ENCODE data around the gene PPP1R3F.
"Not testable (repeated sequence)": the region's sequence is repeated elsewhere in the genome, so short reads cannot be mapped to it uniquely, and the experiment has no call there.

PPP1R3F gene

DNA sequence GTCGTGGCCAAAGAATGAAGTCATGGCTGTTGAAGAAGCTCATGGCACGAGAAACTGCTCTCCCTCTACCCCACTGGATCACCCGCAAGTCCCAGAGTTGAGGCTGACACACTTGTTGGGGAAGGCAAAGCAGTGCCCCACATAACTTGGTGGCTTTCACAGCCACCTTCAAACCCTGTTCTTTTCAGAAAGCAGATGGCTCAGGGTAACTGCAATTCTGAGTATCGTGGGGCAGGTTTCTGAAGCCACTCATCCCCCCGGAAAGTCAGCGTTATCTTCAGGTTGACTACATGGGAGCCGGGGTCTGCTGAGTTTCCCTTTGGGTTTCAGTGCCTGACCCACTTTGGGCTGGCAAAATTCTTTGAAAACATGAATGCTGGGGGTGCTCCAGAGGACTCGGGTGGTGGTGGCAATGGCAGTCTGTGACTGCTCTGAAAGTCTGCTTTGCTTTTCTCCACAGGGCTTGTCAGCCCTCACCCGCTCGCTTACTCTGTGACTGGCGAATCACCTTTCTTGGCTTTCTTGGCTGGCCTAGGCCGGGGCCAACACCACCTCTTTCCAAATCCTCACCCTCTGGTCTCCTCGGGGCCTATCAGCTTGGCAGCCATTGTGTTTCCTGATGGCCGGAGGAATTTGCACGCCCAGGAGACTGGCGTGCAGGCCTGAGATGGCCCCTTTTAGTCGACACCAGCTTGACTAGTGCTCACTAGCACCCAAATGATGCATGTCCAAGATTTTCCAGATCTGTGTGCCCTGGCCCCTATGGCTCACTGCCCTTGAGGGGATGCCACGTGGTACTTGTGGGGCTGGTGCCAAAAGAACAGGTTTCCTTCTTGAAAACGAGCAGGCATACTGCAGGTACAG, 7.3 kb downstream of the PPP1R3F start:
- DNase-seq: no peak

DNA sequence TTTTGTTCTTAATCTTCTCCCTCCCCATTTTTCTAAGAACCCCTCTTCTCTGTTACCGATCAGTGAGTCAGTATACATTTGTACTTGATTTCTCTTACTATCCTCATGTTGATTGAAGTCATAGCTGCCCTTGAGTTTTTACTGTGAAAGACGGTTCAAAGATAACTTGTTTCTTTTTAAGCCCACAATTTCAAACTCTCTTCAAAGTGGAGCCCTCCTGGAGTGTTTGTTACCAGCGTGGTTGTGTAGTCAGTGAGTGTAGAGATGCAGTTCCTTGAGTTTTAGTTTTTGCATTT, 7.9 kb downstream of the PPP1R3F start:
- no peak for DNase-seq

DNA sequence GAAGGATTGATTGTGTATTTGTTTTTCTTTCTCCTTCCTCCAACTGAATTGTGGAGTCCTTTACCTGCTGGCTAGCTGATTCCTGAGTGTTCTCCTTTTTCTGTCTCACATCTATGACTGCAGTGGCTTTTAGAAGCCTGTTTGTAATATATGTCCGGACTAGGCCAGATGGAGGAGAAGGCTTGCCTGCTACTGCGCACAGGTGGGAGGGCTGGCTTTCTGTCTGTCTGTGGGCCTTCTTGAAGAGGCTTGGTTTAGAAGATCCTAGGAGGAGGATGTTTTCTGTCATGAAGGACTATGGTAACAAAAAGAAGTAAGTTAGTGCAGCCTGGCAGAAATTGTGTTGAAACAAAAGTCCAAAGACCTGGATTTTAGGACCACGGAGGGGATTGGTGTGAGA, 8.5 kb downstream of the PPP1R3F start:
- DNase-seq: no peak

DNA sequence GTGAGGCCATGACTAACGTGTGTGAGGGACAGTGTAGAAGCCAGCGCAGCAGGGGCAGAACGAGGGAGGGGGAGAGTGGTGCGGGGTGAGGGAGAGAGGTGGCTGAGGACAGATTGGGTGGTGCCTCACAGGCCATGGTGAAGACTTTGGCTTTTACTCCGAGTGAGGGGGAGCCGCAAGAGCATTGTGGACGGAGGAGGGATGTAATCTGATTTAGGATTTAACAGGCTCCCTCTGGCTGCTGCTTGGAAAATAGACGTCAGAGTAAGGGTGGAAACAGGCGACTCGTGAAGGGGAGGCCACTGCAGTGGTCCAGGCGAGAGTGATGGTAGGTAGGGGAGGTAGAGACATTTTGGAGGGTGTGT, 13.0 kb downstream of the PPP1R3F start:
- DNase-seq: peak; percentile 34

DNA sequence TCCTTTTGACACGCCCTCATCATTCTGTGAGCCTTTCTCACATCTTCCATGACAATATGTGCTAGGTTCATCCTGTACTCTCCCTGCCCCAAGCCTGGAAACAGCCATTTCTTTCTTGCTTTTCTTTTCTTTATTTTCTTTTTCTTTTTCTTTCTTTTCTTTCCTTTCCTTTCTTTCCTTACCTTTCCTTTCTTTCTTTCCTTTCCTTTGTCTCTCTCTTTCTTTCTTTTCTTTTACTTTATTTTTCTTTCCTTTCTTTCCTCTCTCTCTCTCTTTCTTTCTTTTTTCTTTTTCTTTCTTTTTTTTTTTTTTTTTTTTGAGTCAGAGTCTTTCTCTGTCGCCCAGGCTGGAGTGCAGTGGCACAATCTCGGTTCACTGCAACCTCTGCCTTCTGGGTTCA, 14.6 kb downstream of the PPP1R3F start:
- no peak for DNase-seq

DNA sequence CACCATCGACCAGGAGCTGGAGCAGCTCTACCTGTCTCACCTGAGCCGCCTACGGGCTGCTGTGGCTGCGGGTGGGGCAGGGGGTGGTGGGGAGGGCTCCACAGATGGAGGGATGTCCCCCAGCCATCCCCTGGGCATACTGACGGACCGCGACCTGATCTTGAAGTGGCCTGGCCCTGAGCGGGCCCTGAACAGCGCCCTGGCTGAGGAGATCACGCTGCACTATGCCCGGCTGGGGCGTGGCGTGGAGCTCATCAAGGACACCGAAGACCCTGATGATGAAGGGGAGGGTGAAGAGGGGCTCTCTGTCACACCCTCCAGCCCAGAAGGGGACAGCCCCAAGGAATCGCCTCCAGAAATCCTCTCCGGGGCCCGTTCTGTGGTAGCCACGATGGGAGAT, 16.5 kb downstream of the PPP1R3F start:
- DNase-seq: no peak

DNA sequence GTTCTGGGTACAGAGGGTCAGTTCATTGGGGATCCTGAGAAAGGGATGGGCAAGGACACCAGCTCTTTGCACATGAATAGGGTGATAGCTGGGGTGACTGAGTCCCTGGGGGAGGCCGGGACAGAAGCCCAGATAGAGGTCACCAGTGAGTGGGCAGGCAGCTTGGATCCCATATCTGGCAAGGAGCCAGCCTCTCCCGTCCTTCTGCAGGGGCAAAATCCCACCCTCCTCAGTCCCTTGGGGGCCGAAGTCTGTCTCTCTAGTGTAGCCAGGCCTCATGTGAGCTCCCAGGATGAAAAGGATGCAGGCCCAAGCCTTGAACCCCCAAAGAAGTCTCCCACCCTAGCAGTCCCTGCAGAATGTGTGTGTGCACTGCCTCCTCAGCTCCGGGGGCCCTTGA, 17.0 kb downstream of the PPP1R3F start:
- DNase-seq: no peak

DNA sequence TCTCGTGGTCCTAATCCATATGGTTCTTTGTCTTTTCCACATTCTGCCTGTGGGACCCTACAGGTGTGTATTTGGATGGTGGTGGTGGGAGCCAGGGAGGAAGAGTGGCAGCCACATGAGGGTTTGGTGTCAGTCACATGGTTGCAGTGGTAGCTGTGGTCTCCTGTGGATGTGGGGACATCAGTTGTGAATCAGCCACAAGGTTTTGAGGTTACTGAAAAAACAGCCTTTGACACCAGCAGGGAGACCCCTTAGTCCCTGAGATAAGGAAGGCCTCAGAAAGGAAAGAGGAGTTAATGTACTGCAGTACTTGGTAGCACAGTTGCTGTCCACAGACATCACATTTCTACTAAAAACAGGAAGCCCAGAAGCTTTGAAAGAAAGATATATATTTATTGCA, 18.1 kb downstream of the PPP1R3F start:
- no peak for DNase-seq

DNA sequence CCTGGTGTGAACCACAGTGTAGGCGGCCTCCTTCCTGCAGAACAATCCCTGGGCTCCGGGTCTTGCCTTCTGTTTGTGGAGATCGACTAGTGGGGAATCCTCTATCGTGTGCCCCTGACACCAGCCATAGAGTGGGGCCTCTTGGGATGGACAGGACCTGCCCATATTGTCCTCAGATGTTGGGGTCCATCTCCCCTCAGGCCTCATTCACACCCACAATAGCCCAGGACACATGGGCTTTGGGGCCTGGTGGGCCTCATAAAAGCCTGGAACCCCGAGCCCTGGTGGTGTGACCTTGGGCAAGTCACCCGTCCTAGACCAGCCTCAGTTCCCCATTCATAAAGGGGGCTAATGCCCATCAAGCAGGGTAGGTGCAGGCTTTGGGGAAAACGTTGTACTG, 20.6 kb downstream of the PPP1R3F start:
- DNase-seq: no peak

DNA sequence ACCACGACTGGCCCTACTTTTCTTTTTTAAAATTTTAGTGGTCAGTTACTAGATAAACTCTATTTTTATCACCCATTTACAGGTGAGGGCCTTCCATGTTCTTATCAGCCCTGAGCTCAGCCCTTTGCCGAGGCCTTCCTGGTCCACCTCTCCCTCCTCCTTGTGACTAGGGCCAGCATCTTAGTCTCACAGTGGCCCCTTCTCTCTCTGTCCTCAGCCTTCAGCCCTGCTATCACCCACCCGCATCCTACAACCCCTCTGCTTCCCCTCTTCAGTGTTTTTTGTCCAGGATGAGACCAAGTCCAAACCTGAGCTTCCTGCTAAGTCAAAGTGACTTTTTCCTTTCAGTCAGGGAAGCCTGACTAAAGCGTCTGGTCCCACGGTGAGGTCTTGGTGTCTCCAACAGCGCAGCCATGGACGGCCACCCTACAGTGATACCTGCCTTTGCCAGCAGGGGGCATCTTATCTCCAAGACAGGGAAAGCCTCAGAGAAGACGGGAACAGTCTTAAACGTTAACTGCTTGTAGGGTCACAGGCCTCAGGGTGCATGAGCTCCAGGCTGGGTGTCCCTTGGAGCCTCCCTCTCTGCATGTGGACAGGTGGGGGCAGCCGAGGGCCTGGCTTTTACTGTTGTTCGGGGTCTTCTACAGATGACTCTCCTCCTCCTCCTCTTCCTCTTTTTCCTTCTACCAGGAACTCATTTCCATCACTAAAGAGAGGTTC, 22.2 kb downstream of the PPP1R3F start:
- DNase-seq: peak; percentile 48

DNA sequence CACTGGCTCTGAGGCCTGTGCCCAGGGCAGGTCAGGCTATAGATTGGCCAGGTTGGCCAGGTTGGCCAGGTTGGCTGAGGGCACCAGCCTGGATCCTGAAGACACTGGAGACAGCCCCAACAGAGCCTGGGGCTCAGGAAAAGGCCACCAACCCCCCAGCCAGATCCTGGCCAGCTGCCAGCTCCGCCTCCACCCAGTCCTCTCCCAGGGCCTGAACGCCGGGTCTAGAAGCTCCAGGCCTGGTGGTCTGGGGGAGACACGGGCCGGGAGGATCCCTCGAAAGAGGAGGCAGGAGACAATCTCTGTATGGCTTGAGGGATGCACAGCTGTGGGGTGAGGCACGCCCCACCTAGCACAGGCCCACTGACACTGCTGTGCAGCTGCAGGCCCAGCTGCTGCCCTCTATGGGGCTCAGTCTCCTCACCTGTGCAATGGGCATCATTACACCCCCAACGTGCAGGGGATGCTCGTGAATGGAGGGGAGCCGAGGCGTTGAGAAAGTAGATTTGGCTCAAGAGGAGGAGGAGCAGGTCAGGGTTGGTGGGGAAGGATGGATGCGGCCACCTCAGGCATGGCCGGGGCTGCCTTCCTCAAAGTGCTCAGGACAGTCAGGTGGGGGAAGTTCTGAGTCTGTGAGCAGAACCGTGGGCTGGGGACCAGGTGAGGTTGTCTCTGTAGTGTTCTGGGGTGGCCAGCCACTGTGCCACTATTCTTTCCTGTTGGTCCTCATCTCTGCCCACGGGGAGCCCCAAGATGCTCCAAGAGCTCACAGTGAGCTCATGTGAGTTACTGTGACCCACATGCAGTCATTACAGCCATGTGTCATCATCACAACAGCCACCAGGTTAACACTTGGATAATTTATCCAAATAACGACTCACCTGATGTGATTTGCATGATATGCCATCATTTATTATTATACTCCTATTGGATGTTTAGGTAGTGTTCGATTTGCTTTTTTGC, 23.1 kb downstream of the PPP1R3F start:
- DNase-seq: no peak

DNA sequence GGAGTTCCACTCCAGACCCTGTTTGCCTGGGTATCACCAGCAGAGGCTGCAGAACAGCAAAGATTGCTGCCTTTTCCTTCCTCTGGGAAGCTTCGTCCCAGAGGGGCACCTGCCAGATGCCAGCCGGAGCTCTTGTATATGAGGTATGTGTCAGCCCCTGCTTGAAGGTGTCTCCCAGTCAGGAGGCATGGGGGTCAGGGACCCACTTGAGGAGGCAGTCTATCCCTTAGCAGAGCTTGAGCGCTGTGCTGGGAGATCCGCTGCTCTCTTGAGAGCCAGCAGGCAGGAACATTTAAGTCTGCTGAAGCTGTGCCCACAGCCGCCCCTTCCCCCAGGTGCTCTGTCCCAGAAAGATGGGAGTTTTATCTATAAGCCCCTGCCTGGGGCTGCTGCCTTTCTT, 29.7 kb downstream of the PPP1R3F start:
- not testable (repeated sequence) for DNase-seq

DNA sequence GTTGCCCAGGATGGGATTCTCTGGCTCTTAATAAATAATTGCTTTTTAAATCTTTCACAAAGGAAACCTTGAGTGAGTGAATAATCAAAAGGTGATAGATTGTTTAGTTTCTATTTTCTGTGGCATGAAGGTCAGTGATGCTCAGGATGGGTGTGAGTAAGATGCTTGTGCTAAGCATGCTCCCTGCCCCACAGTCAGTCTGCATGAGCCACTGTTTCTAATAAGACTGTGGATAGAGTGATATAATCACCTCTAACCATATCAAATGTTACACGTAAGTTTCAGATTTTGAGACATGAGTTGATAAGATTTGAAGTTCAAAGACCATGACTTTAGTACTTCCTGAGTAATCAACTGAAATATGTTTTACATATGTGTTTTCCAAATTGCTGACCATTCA, 31.1 kb downstream of the PPP1R3F start:
- DNase-seq: no peak

DNA sequence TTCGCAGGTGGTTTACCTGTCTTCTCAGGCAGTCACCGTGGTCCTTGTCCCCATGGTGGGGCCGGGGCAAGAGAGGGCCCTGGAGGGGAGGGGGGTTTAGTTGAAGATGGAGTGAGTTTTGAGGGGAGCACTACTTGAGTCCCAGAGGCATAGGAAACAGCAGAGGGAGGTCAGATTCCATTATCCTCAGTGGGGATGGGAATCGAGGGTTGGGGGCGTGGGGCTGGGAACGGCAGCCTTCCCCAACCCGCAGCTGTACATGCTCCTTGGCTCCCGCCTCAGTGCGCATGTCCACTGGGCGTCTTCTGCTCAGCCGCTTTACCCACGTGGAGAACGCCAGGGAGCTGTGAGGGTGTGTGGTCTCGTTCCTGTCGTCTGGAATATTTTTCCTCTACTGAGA, 33.8 kb downstream of the PPP1R3F start, which contains the start of gene GAGE10:
GAGE10 (plus strand) TSS at position 301 of the 400 bp plus-strand sequence. CDS start 1,214 bp downstream, outside the sequence.
- no peak for DNase-seq

DNA sequence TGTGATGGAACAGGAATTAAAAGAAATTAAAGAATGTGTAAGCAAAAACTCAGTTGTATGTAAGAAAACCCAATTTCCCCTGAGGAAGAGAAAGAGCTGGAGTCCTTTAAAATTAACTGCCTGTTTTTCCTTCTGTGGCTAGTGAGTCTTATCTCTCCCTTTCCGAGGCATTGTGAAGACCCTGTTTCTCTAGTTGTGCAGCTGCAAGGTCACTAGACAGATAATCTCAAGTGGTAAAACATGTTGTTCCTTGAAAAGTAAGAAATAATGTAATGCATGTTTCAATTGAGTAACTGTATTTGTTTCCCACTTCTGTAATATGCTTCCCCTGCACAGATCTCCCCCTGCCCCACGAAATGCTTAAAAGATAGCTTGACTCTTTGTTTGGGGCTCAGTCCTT, 38.2 kb downstream of the PPP1R3F start:
- DNase-seq: not testable (repeated sequence)

DNA sequence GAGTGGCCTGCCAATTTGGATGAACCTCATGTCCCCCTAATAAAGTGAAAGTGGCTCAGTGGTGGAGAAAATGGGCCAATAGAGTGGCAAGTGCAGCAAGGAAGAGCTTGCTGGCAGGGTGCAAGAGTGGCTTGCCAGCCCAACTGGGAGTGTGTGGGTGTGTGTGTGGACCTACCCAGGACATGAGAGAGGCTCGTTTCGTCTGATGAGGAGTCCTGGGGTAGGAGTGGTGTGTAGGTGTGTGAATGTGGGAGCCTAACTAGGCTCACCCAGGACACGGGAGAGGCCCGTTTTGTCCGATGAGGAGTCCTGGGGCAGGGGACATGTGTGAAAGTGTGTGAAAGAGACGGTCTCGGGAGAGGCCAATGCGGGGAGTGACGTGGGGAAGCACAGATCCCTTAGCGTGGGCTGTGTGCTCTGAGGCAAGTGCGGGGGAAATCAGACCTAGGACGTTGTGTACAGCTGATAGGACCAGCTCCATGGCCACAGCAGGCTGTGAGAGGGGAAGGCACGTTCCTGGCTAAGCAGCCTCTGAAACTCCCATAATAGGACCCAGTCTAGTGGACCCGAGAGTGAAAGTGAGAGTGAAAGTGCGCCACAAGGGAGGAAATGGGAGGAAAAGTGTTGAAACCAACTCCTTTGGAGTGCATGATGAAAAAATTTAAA, 39.1 kb downstream of the PPP1R3F start:
- DNase-seq: peak; percentile 25

DNA sequence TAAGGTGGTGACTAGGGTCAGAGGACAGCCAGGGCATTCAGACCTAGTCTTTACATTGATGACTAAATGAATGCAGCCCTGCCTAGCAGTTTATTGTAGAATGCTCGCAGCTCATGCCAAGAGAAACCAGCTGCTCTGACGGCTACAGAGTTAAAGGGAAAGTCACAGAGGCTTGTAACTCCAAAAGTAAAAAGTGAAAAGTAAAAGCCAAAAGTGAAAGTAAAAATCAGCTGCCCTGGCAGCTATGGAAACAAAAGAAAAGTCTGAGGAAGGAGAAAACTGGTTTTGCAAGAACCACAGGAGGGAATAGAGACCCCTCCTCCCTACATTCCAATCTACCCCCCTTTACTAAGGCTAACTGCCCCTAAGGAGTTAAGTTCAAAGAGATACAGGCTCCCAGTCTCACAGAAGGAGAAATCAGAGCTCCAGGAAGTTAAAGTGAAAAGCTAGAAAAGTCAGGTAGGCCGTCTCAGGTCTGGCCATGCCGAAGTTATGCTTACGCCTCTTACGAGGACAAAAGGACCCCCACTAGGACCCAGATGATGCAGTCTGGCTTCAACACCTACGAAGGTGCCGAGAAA, 39.9 kb downstream of the PPP1R3F start:
- peak; percentile 30 for DNase-seq

DNA sequence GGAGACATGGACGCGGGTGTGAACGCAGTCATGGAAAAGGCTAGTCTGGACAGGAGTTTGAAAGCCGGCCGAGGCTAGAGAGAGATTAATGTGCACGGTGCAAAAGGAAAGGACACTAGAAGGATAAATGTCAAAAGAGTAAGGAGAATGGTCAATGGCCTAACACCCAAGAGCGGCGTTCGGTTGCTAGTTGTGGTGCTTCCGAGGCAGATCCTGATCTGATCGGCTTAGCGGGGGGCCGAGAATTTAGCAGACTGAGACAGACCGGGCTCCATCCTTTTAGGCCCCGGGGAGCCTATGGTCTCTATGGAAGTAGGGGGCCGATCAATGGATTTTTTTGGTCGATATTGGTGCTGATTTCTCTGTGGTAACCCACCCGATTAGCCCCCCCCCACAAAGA, 40.8 kb downstream of the PPP1R3F start:
- no peak for DNase-seq

DNA sequence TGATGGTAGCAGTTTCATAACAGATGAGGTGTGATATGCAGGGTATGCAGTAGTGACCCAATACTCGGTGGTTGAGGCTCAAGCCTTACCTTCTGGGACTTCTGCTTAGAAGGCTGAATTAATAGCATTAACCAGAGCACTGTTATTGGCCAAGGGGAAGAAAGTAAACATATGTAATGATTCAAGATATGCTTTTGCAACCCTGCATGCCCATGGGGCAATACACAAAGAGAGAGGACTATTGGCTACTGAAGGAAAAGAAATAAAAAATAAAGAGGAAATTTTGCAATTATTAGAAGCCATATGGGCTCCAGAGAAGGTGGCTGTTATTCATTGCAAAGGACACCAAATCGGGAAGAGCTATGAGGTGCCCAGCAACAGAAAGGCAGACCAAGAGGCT, 42.6 kb downstream of the PPP1R3F start:
- DNase-seq: no peak

DNA sequence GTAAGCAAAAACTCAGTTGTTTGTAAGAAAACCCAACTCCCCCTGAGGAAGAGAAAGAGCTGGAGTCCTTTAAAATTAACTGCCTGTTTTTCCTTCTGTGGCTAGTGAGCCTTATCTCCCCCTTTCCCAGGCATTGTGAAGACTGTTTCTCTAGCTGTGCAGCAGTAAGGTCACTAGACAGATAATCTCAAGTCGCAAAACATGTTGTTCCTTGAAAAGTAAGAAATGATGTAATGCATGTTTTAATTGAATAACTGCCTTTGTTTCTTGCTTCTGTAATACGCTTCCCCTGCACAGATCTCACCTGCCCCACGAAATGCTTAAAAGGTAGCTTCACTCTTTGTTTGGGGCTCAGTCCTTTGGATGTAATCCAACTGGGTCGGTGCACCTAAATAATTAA, 46.5 kb downstream of the PPP1R3F start:
- DNase-seq: no peak

DNA sequence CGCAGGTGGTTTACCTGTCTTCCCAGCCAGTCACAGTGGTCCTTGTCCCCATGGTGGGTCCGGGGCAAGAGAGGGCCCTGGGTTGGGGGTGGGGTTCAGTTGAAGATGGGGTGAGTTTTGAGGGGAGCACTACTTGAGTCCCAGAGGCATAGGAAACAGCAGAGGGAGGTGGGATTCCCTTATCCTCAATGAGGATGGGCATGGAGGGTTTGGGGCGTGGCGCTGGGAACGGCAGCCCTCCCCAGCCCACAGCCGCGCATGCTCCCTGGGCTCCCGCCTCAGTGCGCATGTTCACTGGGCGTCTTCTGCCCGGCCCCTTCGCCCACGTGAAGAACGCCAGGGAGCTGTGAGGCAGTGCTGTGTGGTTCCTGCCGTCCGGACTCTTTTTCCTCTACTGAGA, 52.1 kb downstream of the PPP1R3F start, which contains the start of gene GAGE12J:
GAGE12J (plus strand) TSS at position 301 of the 400 bp plus-strand sequence. CDS start 1,157 bp downstream, outside the sequence.
- DNase-seq: not testable (repeated sequence)

DNA sequence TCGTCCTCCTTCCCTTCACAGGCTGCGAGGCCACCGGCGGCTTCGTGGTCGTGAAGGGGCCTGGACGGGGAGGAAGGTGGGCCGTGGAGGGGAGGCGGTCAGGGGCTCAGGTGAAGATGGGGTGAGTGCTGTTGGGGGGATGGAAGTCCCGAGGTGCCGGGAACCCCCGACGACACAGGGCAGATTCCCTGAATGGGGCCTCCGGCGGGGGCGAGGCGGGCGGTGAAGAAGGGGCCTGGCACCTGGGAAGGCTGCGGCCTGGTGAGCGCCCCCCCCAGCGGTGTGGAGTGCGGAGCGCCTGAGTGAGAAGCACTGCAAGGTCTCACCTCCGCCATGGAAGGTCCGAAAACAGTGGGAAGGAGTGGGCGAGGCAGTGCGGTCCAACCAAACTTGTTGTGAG, 52.7 kb downstream of the PPP1R3F start:
- DNase-seq: not testable (repeated sequence)

All from fibroblast of skin of scalp (primary cell).